Measurements from ENCODE around the gene NFE2L3. TPM values are rescaled to one million over a fixed set of nuclear protein-coding genes. Genes with fewer than 3 reads are reported as not detected.
"Not testable (repeated sequence)": the region's sequence is repeated elsewhere in the genome, so short reads cannot be mapped to it uniquely, and the experiment has no call there.

Gene NFE2L3
- total RNA-seq, 1 experiment from 2014 or later, result 8.5 TPM

DNA sequence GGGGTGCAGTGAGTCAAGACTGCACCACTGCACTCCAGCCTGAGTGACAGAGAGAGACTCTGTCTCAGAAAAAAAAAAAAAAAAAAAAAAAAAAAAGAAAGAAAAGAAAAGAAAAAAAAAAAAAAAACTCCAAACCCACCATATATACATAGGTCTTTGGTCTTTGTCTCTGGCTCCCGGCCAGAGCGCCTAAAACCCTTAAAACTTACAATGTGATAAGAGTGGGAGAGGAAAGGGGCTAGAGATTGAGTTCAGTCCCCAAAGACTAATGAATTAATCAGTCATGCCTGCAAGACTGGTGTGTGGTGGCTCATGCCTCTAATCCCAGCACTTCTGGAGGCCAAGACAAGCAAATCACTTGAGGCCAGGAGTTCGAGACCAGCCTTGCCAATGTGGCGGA lies 6.8 kb upstream of the NFE2L3 start:
- Histone ChIP-seq H3K36me3 (ENCODE audit: insufficient read depth, low read length, poor library complexity, severe bottlenecking) (no peaks in the 10 kb centered on the region), H3K9me3 (ENCODE audit: low read depth, low read length, poor library complexity, severe bottlenecking) (no peaks in the 10 kb centered on the region), H3K27ac (ENCODE audit: low read depth, low read length, poor library complexity, severe bottlenecking) (no peak overlapping the region), H3K4me1 (ENCODE audit: insufficient read depth, low read length, poor library complexity, severe bottlenecking) (peaks cover 9% of the 10 kb centered on the region), H3K4me3 (ENCODE audit: low read depth, low read length, poor library complexity, severe bottlenecking) (no peak overlapping the region), H3K27me3 (replicated peaks; ENCODE audit: insufficient read depth, low read depth, low read length, poor library complexity) (no peaks in the 10 kb centered on the region)
- peak; percentile 55 for DNase-seq (ENCODE audit: low spot score)
- no TSS peak for BruUV-seq (replicated peaks)
- TF ChIP-seq, protein P1, sequence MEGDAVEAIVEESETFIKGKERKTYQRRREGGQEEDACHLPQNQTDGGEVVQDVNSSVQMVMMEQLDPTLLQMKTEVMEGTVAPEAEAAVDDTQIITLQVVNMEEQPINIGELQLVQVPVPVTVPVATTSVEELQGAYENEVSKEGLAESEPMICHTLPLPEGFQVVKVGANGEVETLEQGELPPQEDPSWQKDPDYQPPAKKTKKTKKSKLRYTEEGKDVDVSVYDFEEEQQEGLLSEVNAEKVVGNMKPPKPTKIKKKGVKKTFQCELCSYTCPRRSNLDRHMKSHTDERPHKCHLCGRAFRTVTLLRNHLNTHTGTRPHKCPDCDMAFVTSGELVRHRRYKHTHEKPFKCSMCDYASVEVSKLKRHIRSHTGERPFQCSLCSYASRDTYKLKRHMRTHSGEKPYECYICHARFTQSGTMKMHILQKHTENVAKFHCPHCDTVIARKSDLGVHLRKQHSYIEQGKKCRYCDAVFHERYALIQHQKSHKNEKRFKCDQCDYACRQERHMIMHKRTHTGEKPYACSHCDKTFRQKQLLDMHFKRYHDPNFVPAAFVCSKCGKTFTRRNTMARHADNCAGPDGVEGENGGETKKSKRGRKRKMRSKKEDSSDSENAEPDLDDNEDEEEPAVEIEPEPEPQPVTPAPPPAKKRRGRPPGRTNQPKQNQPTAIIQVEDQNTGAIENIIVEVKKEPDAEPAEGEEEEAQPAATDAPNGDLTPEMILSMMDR (conservative IDR thresholded peaks at IDR 0.05; ENCODE audit: low read depth, low read length), result no peak
- no peak for TF ChIP-seq EZH2 (IDR thresholded peaks at IDR 0.05; ENCODE audit: borderline replicate concordance, low read depth, low read length, poor library complexity, severe bottlenecking)
- ChIA-PET POLR2A (ENCODE audit: low non-redundant PET) (interaction anchor here (0.6 kb wide), 1 partner anchor 36 kb away, joined by 6 read pairs; no protein-coding TSS in a partner anchor), CTCF (no interaction called here)
- intact Hi-C loops (cut with micrococcal nuclease; ENCODE audit: unreplicated experiment), result no loop called here

DNA sequence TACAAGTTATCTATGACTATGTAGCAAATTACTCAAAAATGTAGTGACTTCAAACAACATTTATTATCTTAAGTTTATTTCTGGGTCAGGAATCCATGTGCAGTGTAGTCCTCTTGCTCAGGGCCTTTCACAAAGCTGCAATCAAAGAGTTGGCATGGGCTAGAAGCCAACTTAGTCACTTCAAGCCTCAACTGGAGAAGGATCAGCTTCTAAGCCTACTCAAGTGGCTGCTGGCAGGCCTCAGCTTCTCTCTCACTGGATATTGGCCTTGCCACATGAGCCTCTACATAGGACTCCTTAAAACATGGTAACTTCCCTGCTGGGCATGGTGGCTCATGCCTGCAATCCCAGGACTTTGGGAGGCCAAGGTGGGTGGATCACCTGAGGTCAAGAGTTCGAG lies 5.0 kb upstream of the NFE2L3 start:
- ChIA-PET POLR2A (ENCODE audit: low non-redundant PET) (no interaction called here), CTCF (no interaction called here)
- BruUV-seq (replicated peaks), result no TSS peak
- no peak for TF ChIP-seq EZH2 (IDR thresholded peaks at IDR 0.05; ENCODE audit: borderline replicate concordance, low read depth, low read length, poor library complexity, severe bottlenecking)
- TF ChIP-seq, protein P1 (conservative IDR thresholded peaks at IDR 0.05; ENCODE audit: low read depth, low read length), result no peak
- Histone ChIP-seq H3K4me3 (ENCODE audit: low read depth, low read length, poor library complexity, severe bottlenecking) (no peak overlapping the region), H3K27me3 (replicated peaks; ENCODE audit: insufficient read depth, low read depth, low read length, poor library complexity) (no peaks in the 10 kb centered on the region), H3K4me1 (ENCODE audit: insufficient read depth, low read length, poor library complexity, severe bottlenecking) (peaks cover 12% of the 10 kb centered on the region), H3K27ac (ENCODE audit: low read depth, low read length, poor library complexity, severe bottlenecking) (no peak overlapping the region), H3K9me3 (ENCODE audit: low read depth, low read length, poor library complexity, severe bottlenecking) (no peaks in the 10 kb centered on the region), H3K36me3 (ENCODE audit: insufficient read depth, low read length, poor library complexity, severe bottlenecking) (no peaks in the 10 kb centered on the region)
- peak; percentile 54 for DNase-seq (ENCODE audit: low spot score)
- intact Hi-C loops (cut with micrococcal nuclease; ENCODE audit: unreplicated experiment), result no loop called here

DNA sequence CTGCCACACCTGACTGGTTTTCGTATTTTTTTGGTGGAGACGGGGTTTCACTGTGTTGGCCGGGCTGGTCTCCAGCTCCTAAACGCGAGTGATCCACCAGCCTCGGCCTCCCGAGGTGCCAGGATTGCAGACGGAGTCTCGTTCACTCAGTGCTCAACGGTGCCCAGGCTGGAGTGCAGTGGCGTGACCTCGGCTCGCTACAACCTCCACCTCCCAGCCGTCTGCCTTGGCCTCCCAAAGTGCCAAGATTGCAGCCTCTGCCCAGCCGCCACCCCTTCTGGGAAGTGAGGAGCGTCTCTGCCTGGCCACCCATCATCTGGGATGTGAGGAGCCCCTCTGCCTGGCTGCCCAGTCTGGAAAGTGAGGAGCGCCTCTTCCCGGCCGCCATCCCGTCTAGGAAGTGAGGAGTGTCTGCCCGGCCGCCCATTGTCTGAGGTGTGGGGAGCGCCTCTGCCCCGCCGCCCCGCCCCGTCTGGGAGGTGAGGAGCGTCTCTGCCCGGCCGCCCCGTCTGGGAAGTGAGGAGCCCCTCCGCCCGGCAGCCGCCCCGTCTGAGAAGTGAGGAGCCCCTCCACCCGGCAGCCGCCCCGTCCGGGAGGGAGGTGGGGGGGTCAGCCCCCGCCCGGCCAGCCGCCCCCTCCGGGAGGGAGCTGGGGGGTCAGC lies 4.2 kb upstream of the NFE2L3 start:
- H3K9me3 ChIP-seq (ENCODE audit: low read depth, low read length, poor library complexity, severe bottlenecking); H3K4me3 ChIP-seq (ENCODE audit: low read depth, low read length, poor library complexity, severe bottlenecking); intact Hi-C loops (cut with micrococcal nuclease; ENCODE audit: unreplicated experiment); DNase-seq (ENCODE audit: low spot score); BruUV-seq (replicated peaks); CTCF ChIA-PET; H3K27me3 ChIP-seq (replicated peaks; ENCODE audit: insufficient read depth, low read depth, low read length, poor library complexity); H3K27ac ChIP-seq (ENCODE audit: low read depth, low read length, poor library complexity, severe bottlenecking); H3K36me3 ChIP-seq (ENCODE audit: insufficient read depth, low read length, poor library complexity, severe bottlenecking); POLR2A ChIA-PET (ENCODE audit: low non-redundant PET): not testable (repeated sequence)
- H3K4me1 ChIP-seq (ENCODE audit: insufficient read depth, low read length, poor library complexity, severe bottlenecking), result peaks cover 12% of the 10 kb centered on the region

DNA sequence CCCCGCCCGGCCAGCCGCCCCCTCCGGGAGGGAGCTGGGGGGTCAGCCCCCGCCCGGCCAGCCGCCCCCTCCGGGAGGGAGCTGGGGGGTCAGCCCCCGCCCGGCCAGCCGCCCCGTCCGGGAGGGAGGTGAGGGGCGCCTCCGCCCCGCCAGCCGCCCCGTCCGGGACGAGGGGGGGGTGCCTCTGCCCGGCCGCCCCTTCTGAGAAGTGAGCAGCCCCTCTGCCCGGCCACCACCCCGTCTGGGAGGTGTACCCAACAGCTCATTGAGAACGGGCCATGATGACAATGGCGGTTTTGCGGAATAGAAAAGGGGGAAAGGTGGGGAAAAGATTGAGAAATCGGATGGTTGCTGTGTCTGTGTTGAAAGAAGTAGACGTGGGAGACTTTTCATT lies 3.7 kb upstream of the NFE2L3 start:
- DNase-seq (ENCODE audit: low spot score); intact Hi-C loops (cut with micrococcal nuclease; ENCODE audit: unreplicated experiment); POLR2A ChIA-PET (ENCODE audit: low non-redundant PET); H3K9me3 ChIP-seq (ENCODE audit: low read depth, low read length, poor library complexity, severe bottlenecking); BruUV-seq (replicated peaks); H3K36me3 ChIP-seq (ENCODE audit: insufficient read depth, low read length, poor library complexity, severe bottlenecking); CTCF ChIA-PET; H3K27me3 ChIP-seq (replicated peaks; ENCODE audit: insufficient read depth, low read depth, low read length, poor library complexity); H3K27ac ChIP-seq (ENCODE audit: low read depth, low read length, poor library complexity, severe bottlenecking); H3K4me3 ChIP-seq (ENCODE audit: low read depth, low read length, poor library complexity, severe bottlenecking): not testable (repeated sequence)
- peaks cover 12% of the 10 kb centered on the region for H3K4me1 ChIP-seq (ENCODE audit: insufficient read depth, low read length, poor library complexity, severe bottlenecking)

Data from A673 (cell line).